NCI-H1436 treated with DMSO at 0.1 percent for 48 hours (cell line): ENCODE measurements around the gene GET3.
A peak's percentile ranks its signal among the peaks of the same experiment; 100 is the strongest.

Source experiments
- DNase-seq: peaks from one replicate; lab custom pipeline; 2025; lab: John Stamatoyannopoulos, UW

Gene GET3

DNA sequence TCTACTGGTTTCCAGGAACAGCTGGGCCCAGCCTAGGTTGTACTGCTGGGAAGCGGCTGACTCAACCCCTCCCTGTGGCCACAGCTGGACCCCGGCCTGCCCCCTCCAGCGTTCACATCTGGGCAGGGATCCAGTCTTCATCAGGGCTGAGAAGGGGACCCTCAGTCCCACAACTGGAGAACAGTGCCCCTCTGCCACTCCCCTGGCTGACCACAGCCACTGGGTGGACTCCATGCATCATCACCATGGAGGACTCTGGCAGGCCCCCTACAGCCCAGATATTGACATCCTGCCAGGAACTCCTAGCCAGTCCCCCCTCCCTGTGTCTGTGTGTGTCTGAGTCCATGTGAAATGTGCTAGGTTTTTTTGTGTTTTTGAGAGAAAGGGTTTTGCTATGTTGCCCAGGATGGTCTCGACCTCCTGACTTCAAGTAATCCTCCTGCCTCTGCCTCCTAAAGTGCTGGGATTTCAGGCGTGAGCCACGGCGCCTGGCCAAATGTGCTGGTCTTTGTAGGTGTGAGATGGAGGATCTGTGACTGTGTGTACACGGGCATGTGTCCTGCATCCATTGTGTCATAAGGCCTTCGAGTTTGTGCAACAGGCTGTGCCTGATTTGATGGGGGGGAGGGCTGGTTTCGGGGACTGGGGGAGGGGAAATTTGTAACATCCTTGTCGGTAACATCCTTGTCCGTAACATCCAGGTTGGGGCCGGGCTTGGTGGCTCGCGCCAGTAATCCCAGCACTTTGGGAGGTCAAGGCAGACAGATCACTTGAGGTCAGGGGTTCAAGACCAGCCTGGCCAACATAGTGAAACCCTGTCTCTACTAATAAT, 42.1 kb downstream of the GET3 start:
- DNase-seq = no peak

DNA sequence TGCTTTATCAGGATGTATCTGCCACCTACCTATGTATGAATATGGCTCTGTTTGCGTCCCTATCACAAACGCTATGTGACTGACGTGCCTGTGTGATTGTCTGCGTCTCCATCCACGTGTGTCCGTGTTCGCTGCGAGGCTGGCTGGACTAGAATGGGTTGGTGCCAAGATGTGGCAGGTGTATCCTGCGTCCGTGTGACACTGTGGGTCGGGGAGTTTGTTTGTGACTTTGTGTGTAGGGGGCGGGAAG, 44.8 kb downstream of the GET3 start:
- no peak for DNase-seq

DNA sequence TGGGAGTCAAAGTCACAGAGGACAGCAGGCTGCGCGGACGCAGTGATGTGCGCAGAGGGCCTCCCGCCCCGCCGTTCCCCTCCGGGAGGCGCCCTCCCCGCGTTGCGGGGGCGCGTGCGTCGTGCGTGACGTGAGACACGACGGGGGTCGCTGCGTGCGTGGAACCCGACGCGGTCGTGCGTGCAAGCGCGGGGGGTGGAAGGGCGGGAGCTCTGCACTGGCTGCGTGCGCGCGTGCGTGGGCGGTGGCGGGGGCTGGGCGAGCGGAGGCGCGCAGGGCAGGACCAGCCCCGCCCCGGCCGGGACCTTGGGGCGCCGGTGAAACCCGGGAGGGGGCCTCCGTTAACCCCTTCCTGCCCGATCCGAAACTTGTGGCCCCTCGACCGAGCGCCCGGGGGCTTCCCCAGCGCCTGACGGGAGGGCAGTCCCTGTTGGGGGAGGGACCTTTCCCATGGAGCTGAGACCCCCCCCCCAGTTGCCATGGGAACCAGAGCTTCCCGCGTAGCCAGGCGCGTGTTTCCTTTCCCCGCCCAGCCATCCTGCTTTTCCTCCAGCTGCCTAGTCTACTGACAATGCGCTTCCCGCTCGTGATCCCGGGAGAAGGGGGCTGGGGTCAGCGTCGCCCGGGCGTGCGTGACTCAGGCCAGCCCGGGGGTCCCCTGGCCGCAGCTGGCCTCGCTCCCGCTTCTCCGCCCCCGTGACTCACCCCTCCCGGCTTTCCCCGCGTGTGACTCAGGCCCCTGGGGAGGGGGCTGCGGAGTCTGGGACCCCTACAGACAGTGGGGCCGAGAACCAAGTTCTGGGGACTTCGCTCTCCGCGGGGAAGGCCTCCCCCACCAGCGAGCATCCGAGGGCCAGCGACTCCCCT, 45.4 kb downstream of the GET3 start:
- DNase-seq = no peak

DNA sequence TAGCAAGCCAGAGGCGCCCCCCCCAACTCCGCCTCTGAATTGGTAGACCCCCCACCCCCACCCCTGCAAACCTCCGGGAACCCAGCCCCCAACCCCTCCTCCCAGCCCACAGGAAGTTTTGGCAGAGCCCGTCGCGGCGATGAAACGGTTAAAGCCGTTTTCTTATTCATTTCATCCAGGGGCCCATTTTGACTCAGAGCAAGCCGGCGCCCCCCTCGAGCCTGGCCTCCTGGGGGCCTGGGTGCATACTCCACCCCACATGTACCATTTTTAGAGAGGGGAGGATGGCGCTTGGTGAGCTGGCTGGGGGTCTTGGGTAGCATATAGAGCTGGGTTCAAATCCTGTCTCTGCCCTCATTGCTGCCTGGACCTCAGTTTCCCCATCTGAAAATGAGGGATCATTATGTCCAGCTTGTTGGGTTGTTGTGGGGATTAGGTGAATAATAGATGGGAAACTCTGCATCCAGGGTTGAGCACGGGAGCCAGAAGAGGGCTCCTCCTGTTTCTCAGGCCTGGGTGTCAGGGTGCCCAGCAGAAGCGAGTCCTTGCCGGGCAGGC, 46.1 kb downstream of the GET3 start:
- no peak for DNase-seq

DNA sequence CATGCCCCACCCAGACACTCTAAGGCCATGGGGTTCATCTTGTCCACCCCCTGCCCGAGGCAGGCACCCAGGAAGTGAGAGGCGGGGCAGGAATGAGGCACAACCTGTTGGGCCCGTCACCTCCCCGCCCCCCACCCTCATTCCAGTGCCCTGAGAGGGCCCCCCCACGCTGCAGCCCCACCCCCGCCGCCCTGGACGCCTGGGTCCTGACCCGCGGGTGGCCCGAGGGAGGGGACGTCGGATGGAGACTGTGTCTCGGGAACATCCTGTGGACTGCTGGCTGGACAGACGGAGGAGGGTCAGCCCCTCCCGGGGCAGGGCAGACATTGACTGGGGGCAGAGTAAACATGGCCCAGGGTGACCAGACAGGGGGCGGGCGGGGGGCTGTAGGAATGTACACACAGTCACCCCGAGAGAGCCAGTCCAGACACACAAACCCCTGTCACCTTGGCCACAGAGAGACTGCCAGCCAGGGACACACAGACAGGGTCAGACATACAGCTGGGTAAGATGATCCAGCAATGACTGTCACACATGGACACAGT, 46.6 kb downstream of the GET3 start:
- no peak for DNase-seq

DNA sequence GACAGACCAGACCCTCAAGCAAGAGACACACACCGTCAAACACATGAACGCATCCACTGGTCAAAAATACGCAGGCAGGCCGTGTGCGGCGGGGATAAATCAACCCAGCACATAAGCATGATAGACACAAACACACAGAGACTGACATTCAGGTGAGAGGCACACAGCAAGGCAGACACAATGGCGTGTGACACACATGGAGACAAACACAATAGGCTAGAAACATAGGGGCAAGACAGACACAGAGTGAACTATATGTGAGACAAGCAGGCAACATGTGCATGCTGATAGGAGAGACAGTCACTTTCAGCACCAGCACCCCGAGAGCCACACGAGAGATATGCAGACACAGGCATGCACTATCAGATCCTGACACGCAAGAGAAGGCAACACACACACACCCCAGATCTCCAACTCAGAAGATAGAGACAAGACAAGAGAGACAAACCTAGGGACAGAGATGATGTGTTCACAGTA, 47.1 kb downstream of the GET3 start:
- DNase-seq = no peak

DNA sequence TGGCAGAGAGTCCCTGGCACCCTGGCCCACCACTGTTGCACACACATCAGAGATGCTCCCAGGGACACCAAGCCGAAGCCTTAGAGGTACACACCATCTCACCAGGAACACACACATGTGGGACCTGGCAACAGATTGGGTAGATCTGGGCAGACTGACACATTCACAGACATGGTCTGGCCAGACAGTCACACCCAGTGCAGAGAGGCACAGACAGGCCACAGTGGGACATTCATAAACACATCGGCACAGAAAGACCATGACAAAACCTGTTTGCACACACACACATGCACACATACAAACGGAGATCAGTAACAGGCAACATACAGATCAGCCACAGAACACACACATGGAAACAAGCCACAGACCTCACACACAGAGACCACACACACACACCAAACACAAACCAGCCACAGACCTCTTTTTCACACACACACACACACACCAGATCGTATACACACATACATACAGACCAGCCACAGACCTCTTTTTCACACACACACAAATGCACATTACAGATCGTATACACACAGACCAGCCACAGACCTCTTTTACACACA, 47.7 kb downstream of the GET3 start:
- DNase-seq = no peak

DNA sequence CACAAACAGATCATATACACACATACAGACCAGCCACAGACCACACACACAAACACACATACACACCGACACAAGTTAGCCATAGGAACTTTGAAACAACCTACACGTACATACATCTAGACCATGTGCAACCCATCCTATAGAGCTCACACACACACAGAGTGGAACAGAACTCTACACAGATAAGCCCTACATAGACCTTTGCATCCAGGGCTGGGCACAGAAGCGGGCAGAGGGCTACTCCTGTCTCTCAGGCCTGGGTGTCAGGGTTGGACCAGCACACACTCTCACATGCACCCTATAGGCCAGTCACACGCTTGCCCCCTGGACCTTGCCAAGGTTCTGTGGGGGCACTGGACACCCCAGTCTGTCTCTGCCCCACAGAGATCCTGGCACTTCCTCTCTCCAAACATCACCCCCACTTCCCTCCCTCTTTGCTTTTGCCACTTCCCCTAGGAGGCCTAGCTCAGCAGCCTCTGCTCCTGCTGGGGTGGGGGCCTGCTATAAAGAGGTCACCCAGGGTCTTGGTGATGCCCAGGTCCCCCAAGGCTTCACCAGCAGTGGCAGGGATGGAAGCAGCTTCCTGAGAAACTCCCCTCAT, 48.2 kb downstream of the GET3 start:
- no peak for DNase-seq

DNA sequence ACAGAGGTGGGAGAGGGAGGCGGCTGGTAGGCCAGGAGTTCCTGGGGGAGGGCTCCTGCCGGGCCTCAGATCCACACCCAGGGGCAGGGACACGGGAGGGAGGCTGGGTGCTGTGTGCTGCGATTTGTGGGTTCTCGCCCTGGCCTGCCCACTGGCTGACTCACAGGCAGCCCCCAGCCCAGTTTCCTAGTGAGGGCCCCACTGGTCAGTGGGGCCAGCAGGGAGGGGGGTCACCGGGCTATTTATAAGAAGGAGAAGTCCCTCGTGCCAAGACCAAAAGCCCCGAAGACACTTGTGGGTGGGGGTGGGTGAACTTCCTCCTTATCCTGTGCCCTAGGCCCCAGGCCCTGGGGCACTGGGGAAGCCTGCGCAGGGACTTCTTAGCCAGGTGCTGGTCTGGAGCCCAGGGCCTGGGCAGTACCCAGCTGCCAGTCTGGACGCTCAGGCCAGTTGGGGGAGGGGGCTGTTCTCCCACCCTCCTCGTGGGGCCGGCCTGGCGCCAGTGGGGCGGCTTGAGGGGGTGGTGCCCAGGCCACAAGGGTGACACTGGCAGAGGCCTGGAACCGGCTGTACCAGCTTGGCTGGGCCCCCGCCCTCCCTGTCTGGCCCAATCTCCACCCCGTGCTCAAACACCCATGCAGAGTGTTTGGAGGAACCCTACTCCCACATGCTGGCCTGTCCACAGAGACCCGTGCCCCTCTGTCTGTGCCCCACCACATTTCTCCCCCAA, 49.0 kb downstream of the GET3 start:
- DNase-seq = no peak

DNA sequence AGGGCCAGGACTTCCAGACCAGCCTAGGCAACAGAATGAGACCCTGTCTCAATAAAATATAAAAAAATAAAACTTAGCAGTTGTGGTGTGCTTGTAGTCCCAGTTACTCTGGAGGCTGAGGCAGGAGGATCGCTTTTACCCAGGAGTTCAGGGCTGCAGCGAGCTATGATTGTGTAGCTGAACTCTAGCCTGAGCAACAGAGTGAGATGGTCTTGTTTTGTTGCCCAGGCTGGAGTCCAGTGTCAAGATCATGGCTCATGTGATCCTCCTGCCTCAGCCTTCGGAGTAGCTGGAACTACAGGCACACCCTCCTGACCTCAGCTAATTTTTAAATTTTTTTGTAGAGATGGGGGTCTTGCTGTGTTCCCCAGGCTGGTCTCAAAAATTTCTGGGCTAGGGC, 49.7 kb downstream of the GET3 start:
- DNase-seq = no peak

DNA sequence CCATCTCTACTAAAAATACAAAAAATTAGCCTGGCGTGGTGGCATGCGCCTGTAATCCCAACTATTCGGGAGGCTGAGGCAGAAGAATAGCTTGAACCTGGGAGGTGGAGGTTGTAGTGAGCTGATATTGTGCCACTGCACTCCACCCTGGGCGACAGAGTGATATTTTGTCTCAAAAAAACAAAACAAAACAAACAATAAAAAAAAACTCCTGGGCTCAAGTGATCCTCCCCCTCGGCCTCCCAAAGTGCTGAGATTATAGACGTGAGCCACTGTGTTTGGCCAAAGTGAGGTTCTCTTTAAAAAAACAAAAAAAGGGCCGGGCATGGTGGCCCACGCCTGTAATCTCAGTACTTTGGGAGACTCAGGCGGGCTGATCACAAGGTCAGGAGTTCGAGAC, 50.2 kb downstream of the GET3 start:
- no peak for DNase-seq

DNA sequence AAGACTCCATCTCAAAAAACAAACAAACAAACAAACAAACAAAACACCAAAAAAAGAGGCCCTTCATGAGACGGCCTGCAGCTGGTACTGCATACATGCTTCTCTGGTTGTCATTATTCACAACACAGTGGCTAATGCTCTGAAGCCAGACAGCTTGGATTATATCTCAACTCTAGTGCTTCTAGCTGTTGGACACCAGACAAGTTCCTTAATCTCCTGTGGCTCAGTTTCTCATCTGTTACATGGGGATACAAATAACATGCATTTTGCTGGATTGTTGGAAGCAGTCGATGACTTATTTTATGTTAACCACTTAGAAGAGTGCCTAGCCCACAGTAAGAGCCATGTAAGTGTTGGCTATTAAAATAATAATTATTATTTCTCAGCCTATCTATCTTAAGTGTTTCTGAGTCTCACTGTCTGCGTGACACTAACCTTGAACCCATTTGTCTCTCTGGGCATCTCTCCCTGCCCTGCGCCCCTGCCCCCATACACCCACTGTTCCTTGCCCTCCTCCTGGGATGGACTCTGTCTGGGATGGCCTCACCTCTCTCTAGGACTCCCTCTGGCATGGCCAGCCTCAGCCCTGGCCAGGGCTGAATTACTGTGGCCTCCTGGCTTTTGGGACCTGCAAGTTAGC, 50.9 kb downstream of the GET3 start:
- DNase-seq = no peak

DNA sequence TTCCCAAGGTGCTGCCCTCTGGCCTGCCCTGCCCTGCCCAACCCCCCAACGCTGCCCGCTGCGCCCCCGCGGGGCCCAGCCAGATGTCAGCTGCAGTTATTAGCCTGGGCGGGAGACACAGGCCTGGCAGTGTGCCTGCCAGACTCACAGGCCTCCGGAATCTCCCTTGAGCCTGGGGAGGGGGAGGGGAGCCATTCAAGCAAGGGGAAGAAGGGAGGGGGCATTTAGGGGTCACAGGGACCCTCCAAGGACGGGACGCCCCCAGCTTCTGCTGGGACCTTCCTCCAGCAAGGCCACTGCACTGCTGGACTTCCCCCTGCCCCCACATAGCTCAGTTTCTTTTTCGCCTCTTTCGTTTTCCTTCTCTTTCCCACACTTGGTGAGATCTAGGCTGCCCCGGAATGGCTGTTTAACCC, 51.4 kb downstream of the GET3 start:
- DNase-seq = no peak

DNA sequence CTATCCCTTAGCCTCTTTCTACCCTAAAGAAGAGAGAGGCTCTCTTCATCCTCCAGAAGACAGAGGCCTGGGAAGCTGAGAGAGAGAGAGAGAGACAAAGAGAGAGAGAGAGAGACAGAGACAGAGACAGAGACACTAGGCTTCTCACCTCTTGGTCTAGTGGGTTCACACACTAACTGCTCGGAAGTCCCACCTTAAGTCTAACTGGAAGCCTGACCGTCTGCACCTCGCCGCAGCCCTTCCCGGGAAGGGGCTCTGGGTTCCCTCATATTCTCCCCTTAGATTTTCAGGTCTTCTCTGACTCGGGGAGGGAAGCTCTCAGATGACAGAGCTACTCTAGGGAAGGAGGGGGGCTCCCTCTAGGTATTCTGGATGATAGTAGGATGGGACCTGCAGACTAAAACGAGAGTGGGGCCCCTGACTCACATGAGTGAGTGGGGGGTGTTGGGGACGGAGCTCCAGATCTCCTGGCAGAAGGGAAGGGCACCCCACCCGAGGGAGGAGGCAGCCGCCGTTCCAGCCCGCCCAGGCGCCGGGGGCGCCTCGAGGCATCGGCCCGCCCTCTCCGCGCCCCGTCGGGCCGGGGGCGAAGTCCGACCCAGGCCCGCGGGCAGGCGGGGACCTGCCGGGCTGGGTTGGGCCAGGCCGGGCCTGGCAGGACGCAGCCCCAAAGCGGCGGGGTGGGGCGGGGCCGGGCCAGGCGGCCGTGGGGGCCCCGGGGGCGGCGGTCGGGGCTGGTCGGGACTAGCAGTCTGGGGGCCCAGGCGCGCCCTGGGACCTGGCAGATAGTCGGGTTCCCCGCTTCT, 52.0 kb downstream of the GET3 start:
- DNase-seq = no peak

DNA sequence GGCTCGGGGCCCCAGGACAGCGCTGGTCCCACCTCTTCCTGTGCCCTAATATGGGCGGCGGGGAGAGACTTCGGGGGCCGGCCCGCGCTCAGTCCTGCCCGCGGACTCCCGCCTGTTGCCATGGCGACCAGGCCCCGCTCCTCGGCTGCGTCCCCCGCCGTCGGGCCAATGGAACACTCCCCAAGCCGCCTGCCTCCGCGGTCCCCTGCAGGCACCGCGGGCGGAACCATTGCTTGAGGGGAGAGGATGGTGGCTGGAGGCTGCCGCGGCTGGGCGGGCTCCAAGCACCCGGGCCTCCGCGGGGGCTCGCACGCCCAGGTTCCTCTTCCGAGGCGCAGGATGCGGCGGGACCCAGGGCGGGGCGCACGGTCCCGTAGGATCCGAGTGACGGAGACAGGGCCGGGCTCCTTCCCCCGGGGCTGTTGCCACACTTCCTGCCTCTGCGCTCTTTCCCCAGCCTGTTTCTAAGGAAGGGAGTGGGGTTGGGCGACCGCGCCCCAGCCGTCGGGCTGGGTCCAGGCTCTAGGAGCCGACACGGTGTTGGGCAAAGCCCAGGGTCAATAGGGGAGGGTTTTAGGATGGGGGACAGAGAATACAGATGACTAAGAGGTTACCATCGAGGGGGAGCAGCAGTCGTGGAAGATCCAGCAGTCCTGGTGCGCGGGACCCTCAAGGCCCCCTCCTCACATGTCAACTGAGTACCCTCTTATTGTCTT, 52.8 kb downstream of the GET3 start:
- peak; percentile 60 for DNase-seq

DNA sequence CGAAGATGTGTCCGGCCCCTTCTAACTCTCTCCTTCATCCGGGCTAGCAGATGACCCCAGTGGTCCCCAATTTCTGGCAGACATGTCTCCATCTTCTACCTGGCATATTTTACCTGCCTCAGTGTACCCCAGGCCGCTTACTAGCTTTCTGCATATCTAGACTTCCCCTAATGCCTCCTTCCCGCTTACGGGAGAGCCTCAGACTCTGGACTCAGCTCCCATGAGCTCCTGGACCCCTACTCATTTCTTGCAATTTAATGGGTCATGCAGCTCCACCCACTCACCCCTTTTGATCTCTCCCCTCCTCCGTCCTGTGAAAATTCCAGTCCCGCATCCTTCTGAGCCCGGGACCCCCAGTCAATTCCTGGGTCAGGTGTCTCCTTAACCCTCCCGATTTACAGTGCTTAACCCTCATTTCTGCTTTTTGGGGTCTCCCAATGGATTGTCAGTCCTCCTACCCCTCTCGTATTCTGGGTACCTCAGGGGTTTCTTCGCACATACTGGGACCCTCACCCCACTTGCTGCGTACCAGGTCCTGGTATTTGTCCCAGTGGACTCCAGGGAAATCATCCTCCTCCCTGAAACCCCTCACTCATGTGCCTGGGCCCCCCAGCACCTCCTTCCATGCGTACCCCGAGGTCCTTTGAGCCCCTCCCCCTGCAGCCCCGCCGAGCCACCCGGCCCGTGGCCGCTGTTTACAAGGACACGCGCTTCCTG, 53.5 kb downstream of the GET3 start:
- DNase-seq = no peak

DNA sequence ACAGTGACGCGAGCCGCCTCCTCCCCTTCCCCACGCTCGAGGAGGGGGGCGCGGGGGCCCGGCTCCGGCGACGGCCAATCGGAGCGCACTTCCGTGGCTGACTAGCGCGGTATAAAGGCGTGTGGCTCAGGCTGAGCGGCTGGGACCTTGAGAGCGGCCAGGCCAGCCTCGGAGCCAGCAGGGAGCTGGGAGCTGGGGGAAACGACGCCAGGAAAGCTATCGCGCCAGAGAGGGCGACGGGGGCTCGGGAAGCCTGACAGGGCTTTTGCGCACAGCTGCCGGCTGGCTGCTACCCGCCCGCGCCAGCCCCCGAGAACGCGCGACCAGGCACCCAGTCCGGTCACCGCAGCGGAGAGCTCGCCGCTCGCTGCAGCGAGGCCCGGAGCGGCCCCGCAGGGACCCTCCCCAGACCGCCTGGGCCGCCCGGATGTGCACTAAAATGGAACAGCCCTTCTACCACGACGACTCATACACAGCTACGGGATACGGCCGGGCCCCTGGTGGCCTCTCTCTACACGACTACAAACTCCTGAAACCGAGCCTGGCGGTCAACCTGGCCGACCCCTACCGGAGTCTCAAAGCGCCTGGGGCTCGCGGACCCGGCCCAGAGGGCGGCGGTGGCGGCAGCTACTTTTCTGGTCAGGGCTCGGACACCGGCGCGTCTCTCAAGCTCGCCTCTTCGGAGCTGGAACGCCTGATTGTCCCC, 54.2 kb downstream of the GET3 start, which contains the start of gene JUNB:
JUNB (plus strand) TSS at position 142 of the 706 bp plus-strand sequence; CDS start at position 428, 286 bp downstream.
- DNase-seq = peak; percentile 66
